Mesothelial cell of epicardium (in vitro differentiated cells): ENCODE measurements around the gene TNIP1. TPM values are rescaled to one million over a fixed set of nuclear protein-coding genes. Genes with fewer than 3 reads are reported as not detected.

Experiments
- DNase-seq, 2 experiments: peaks; one replicate each; pipeline ENCODE4 v3.0.0; 2021; ENCODE audit warnings: low spot score in 2 of 2; ENCODE audit not compliant: unreplicated experiment in 2 of 2
- H3K27ac Mint-ChIP-seq: 2 replicates; pipeline ENCODE4 v1.8.0; 2021; ENCODE audit warnings: mixed read lengths
- H3K27me3 Mint-ChIP-seq: 2 replicates; pipeline ENCODE4 v1.8.0; 2021; ENCODE audit warnings: low read depth, mixed read lengths
- H3K36me3 Mint-ChIP-seq: 2 replicates; pipeline ENCODE4 v1.8.0; 2021; ENCODE audit warnings: mixed read lengths
- H3K4me1 Mint-ChIP-seq: 2 replicates; pipeline ENCODE4 v1.8.0; 2021; ENCODE audit warnings: mixed read lengths
- H3K4me3 Mint-ChIP-seq: 2 replicates; pipeline ENCODE4 v1.8.0; 2021; ENCODE audit warnings: mild to moderate bottlenecking, moderate library complexity, mixed read lengths
- H3K9me3 Mint-ChIP-seq: 2 replicates; pipeline ENCODE4 v1.8.0; 2021; ENCODE audit warnings: mixed read lengths
- total RNA-seq: library from RNA; stranded (reverse); gene quantifications from 3 replicates; pipeline ENCODE4 v1.2.1, GENCODE V29; 2021
- TF ChIP-seq, protein P1 (sequence below): fragments of 200-600 bp; sonication (generic); IDR thresholded peaks from one replicate; pipeline ENCODE4 v1.5.0; 2021; ENCODE audit warnings: antibody characterized with exemption; ENCODE audit not compliant: unreplicated experiment

The TNIP1 gene
- total RNA-seq, 1 donor from 2014 or later: 81.8 TPM

DNA sequence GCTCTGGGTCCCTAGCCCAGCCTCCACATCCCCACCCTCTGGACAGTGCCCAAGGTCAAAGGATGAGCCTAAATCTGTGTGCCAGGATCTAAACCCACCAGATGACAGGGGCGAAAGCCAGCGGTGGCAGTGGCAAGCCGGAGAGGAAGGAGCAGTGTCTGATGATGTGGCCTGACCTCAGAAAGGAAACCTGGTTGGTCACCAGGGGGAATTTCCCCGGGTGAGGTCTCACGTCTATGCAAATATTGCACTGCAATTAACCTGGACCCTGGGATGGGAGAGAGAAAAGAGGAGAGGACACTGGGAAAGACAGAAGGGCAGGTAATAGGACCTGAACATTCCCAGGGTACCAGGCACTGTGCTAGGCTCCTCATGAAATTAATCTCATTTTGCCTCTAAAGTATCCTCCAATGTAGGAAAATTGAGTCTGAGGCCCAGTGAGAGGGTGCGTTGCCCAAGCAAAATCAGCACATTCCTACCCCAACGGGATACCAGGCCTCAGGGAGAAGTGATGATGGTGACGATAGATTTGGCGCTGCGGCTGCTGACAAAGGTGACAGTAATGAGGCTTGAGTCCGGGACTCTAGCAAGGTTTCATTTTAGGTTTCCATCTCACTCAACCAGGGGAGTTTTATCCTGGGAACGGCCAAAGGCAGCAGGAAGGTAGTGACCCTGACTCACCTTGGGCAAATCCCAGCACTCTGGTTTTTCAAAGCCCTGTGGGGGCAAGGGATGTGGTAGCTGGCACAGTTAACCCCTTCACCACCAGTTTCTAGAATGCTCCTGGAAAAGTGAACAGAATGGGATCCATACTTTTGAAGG lies 13.4 kb upstream of the TNIP1 start:
- Mint-ChIP-seq H3K4me1 (peaks cover 18% of the 10 kb centered on the region), H3K27ac (peak overlapping the region; percentile 22), H3K36me3 (no peaks in the 10 kb centered on the region), H3K9me3 (no peaks in the 10 kb centered on the region), H3K27me3 (no peaks in the 10 kb centered on the region), H3K4me3 (no peak overlapping the region)
- DNase-seq: no peak
- TF ChIP-seq, protein P1, sequence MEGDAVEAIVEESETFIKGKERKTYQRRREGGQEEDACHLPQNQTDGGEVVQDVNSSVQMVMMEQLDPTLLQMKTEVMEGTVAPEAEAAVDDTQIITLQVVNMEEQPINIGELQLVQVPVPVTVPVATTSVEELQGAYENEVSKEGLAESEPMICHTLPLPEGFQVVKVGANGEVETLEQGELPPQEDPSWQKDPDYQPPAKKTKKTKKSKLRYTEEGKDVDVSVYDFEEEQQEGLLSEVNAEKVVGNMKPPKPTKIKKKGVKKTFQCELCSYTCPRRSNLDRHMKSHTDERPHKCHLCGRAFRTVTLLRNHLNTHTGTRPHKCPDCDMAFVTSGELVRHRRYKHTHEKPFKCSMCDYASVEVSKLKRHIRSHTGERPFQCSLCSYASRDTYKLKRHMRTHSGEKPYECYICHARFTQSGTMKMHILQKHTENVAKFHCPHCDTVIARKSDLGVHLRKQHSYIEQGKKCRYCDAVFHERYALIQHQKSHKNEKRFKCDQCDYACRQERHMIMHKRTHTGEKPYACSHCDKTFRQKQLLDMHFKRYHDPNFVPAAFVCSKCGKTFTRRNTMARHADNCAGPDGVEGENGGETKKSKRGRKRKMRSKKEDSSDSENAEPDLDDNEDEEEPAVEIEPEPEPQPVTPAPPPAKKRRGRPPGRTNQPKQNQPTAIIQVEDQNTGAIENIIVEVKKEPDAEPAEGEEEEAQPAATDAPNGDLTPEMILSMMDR: no peak

DNA sequence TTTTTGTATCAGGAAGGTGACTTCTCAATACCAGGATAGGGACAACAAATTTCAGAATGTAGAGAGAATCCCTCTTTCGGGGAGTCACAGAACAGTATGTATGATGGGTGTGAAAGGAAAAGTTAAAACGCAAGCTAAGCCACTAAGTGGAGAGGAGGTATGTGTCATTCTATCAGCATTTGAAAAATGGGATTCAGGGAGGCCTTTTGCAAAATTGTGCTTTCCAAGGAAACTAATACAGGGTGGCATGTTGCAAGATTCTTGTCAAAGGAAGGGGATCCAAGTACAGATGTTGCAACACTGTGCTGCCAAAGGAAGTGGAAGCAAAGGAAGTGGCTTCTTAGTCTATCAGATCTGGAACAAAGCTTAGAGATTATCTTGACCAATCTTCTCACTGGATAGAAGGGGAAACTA lies 12.6 kb upstream of the TNIP1 start:
- Mint-ChIP-seq H3K27ac (no peak overlapping the region), H3K4me3 (no peak overlapping the region), H3K27me3 (no peaks in the 10 kb centered on the region), H3K9me3 (no peaks in the 10 kb centered on the region), H3K4me1 (peaks cover 18% of the 10 kb centered on the region), H3K36me3 (no peaks in the 10 kb centered on the region)
- DNase-seq: no peak
- TF ChIP-seq, protein P1: no peak

DNA sequence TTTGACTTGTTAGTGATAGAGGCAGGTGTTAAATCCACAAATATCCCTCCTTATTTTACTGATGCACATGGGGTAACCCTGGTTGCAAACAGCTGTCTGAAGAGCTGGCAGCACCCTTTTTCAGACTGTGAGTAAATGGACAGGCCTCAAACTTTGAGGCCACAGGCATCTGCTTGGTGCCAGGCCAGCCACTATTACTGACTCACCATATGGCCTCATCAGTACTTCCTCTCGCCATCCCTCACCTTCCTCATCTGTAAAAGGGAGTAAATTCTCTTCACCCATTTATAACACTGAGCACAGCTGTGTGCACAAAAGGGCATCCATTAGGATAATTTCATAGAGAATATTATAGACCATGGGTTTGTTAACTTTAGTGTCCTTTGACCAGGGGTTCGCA lies 11.9 kb upstream of the TNIP1 start:
- no peak overlapping the region for H3K4me3 Mint-ChIP-seq
- no peak for DNase-seq
- no peak overlapping the region for H3K27ac Mint-ChIP-seq

DNA sequence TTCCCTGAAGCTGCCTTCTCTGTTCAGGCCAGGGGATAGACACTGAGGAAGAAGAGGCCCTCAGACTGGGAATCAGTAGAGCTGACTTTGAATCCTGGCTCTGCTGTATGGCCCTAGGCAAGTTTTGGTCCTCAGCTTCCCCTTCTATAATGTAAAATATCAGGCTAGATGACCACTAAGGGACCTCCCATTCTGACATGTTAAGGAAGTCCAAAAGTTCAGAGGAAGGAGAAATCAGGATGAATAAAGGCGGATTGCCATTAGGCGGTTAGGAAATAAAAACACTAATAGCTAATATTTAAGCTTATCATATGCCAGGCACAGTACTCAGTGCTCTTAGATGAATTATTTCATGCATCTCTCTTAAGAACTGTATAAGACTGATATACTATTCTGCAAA lies 8.9 kb upstream of the TNIP1 start:
- TF ChIP-seq, protein P1: no peak

More for the DNA sequence above, 11.9 kb upstream of the TNIP1 start:
- TF ChIP-seq, protein P1: no peak
- H3K27me3 Mint-ChIP-seq: no peaks in the 10 kb centered on the region
- H3K9me3 Mint-ChIP-seq: no peaks in the 10 kb centered on the region
- H3K36me3 Mint-ChIP-seq: no peaks in the 10 kb centered on the region
- H3K4me1 Mint-ChIP-seq: peaks cover 18% of the 10 kb centered on the region

DNA sequence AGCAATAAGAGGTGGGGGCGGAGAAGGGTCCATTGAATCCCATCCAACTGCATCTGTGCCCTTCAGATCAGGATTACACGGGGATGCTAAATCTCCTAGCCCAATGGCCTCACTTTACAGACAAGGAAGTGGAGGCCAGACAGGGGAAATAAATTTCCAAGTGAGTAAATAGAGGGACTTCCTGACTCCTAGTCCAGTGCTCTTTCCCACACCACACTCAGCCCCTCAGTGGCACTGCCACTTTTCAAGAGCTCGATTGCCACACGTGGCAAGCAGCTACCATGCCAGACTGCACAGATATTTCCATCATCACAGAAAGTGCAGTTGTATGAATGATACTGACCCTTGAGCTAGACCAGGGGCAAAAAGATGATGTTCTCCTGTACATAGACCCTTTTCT lies 8.2 kb upstream of the TNIP1 start:
- DNase-seq: no peak
- Mint-ChIP-seq H3K9me3 (no peaks in the 10 kb centered on the region), H3K4me1 (peaks cover 19% of the 10 kb centered on the region), H3K27me3 (no peaks in the 10 kb centered on the region), H3K4me3 (no peak overlapping the region), H3K36me3 (no peaks in the 10 kb centered on the region), H3K27ac (no peak overlapping the region)
- TF ChIP-seq, protein P1: no peak

More for the DNA sequence above, 8.9 kb upstream of the TNIP1 start:
- DNase-seq: no peak
- Mint-ChIP-seq H3K27me3 (no peaks in the 10 kb centered on the region), H3K9me3 (no peaks in the 10 kb centered on the region), H3K4me1 (peaks cover 20% of the 10 kb centered on the region), H3K4me3 (no peak overlapping the region), H3K27ac (no peak overlapping the region), H3K36me3 (no peaks in the 10 kb centered on the region)
